GM21360 (cell line): ENCODE results near the gene CAMK1D.

Source experiments
- ATAC-seq: cut with Tn5 transposase; IDR thresholded peaks from one replicate; pipeline ENCODE4 v1.9.1; 2021; ENCODE audit warnings: mild to moderate bottlenecking, moderate library complexity; ENCODE audit not compliant: unreplicated experiment

Gene CAMK1D

GRCh38 chr10:12777840-12778585, 428.7 kb downstream of the CAMK1D start:
- no peak for ATAC-seq

DNA sequence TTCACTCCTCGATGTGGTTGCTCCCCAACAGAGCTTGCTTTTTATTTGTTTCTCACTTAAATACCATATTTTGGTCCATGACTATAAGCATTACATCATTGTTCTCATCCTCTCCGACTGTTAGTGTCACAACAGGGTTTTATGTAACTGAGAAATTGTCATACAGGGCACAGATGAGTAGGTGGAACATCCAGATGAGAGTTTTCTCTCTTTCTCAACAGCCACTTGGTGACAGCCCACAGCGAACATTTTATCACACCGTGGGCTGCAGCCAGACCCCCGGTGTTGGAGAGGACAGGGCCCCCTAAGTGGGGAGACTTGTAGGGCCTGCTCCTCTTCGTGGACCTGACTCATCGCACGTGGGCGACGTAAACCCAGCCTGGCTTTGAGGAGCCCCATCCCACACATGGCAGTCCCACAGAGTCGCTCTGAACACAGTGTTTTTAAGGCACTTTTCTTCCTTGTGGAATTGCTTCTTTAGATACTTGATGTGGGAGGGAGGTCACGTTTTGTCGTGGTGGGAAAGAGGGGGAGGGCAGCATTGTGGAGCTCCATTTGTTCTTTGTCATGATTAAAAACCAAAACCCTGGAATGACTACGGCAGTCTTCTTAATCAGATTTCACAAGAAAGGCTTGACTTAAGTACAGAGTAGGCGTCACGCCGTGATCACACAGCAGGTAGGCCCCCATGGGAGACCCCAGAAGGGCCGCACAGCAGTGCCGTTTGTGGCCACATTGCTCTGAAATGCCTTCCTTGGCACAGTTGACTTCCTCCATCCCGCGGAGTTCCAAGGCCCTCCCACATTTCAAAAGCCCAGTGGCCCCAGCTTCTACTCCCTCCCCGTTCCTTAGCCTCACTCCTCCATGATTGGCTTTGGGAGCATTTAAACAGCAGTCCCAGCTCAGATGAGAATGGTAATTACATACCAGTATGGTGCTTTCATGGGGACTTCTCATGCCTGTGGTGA, 431.6 kb downstream of the CAMK1D start:
- no peak for ATAC-seq

GRCh38 chr10:12781976-12782375, 432.6 kb downstream of the CAMK1D start:
- no peak for ATAC-seq

DNA sequence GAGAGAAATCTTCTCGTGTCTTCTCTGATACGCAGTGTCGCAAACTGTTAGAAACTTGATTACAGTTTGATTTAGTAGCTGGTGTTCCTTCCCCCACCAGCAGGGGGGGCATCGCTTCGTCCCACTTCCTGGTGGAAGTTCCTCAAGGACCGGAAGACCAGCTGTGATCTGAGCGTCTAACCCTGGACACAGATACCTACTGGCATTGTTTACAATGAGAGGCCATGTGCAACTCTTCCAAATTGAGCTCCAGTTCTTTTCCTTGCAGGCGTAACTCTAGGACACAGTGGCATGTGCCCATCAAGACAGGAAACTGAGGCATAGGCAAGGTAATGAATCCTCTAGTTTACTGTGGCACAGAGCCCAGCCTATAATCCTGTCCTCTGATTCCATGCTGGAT, 433.2 kb downstream of the CAMK1D start:
- ATAC-seq: no peak

DNA sequence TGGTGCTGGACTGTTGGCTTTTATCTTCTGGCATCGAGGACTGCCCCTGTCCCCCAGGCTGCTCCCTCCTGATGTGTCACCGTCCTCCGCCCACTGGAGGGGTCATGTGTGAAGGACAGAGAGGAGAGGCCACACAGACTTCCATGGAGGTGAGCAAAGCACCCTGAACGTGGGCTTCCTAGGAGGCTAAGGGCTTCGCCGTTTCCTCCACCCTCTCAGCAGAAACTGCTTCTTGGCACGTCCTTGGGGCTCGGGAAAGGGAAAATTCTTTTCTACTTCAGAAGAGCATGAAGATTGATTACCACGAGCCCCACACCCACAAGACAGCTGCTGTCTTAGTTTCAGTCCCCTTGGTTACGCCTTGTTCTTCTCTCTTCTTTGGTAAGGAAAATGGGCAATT, 433.9 kb downstream of the CAMK1D start:
- no peak for ATAC-seq

GRCh38 chr10:12784646-12785045, 435.3 kb downstream of the CAMK1D start:
- no peak for ATAC-seq

- no peak for ATAC-seq
Observed at GRCh38 chr10:12785415-12785831, 436.1 kb downstream of the CAMK1D start.

DNA sequence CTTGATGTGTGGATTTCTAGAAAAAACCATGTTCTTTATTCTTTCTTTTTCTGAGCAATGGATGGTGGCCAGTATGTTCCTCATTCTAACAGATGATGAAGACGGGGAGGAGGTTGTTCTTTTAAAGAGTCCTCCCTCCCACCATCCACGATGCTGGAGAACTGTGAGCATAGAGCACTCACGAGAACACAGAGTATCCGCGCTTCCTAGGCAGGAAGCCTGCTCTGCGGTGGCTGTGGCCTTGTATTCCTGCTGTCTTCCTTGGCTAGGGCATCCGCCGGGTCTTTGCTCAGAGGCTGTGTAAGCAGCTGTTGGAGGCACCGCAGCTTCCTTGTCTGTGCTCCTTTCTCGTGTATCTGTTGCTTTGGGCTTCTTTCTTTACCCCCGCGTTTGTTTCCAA, 437.9 kb downstream of the CAMK1D start:
- no peak for ATAC-seq

GRCh38 chr10:12788277-12788676, 438.9 kb downstream of the CAMK1D start:
- no peak for ATAC-seq

- no peak for ATAC-seq
Observed at GRCh38 chr10:12790270-12790669, 440.9 kb downstream of the CAMK1D start.

DNA sequence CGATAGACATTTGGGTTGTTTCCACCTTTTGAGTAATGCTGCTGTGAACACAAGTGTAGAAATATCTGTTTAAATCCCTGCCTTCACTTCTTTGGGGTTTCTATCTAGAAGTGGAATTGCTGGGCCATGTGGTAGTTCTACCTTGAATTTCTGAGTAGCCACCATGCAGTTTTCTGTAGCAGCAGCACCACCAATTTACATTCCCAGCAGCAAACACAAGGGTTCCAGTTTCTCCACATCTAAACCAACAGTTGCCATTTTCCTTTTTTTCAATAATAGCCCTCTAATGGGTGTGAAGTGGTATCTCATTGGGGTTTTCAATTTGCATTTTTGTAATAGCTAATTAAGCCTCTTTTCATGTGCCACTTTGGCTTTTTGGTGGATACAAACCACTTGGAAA, 442.4 kb downstream of the CAMK1D start:
- ATAC-seq: no peak

- ATAC-seq: no peak
Observed at GRCh38 chr10:12792889-12793556, 443.7 kb downstream of the CAMK1D start.

- ATAC-seq: no peak
Observed at GRCh38 chr10:12795315-12796110, 446.2 kb downstream of the CAMK1D start.

GRCh38 chr10:12796401-12797160, 447.2 kb downstream of the CAMK1D start:
- no peak for ATAC-seq

- ATAC-seq: no peak
Observed at GRCh38 chr10:12797471-12798262, 448.3 kb downstream of the CAMK1D start.

DNA sequence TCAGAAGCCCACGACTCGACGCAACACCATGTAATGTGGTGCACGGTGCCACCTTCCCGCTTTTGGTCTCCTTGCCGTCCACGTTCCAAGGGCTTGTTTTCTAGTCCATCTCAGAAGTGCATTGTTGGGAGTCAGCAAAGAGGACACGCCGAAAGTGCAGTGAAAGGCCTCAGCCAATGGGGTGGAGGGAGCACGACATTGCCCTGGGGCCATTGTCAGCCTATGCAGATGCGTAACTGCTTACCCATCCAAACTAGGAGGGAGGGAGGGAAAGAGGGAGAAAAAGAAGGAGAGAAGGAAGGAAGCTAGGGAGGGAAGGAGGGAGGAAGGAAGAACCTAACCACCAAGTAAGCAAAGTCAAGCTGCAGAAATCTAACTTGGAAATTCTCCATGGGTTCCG, 449.8 kb downstream of the CAMK1D start:
- ATAC-seq: no peak

- no peak for ATAC-seq
Observed at GRCh38 chr10:12799714-12800113, 450.4 kb downstream of the CAMK1D start.

- ATAC-seq: no peak
Observed at GRCh38 chr10:12800302-12800701, 451.0 kb downstream of the CAMK1D start.
